HG03025 (cell line): ENCODE measurements around the gene OTUB2.

Experiments
- ATAC-seq: cut with Tn5 transposase; IDR thresholded peaks from one replicate; pipeline ENCODE4 v1.9.1; 2021; ENCODE audit warnings: mild to moderate bottlenecking, moderate library complexity; ENCODE audit not compliant: unreplicated experiment, low FRiP score

The OTUB2 gene

GRCh38 chr14:94038921-94039629, 12.9 kb downstream of the OTUB2 start:
- no peak for ATAC-seq

GRCh38 chr14:94040247-94040646, 14.1 kb downstream of the OTUB2 start:
- ATAC-seq, result no peak

DNA sequence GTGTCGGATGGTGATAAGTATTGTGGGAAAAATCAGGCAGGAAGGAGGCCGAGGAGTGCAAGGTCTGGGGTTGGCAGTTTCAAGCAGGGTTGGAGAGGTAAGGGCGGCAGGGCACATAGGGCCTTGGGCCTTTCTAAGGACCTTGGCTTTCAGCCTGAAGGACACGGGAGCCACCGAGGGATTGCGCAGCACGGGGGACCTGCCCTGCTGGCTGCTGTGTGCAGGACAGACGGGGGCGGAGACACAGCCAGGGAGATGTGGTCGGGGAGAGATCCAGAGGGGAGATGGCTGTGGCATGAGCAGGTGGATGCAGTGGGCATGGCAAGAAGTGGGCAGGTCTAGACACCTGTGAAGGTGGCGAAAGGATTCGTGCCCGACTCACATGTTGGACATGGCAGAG, 14.7 kb downstream of the OTUB2 start:
- ATAC-seq, result no peak

GRCh38 chr14:94041551-94042346, 15.6 kb downstream of the OTUB2 start:
- ATAC-seq, result no peak

GRCh38 chr14:94042433-94043091, 16.4 kb downstream of the OTUB2 start:
- no peak for ATAC-seq

GRCh38 chr14:94043111-94043755, 17.1 kb downstream of the OTUB2 start:
- ATAC-seq, result no peak

DNA sequence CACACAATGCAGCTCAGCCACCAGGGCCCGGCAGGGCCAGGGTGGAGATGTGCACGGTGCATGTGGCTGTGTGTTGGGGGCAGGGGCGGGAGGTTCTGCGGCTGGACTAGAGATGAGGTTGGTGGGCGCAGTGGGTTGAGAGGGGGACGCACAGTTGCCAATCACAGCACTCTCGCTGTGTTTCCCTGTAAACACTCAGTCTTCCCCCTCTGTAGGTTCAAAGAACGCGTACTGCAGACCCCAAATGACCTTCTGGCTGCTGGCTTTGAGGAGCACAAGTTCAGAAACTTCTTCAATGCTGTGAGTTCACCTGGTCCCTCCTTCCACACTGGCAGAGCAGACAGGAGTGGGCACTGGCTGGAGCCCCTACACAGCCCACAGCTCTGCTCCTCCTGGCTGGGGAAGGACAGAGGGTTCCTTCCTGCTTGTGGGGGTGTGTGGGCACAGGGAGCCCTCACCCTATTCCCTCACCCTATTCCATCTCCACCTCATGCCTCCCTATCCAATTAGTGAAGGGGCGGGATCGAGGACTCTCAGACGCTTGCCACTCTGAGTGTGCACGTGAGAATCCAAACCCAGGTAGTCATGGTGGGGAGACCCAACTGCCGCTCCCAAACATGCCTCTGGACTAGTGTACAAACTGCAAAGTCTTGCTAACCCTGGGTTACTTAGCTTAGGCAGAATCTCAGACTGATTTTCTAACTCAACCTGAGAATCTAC, 17.8 kb downstream of the OTUB2 start:
- ATAC-seq, result no peak

DNA sequence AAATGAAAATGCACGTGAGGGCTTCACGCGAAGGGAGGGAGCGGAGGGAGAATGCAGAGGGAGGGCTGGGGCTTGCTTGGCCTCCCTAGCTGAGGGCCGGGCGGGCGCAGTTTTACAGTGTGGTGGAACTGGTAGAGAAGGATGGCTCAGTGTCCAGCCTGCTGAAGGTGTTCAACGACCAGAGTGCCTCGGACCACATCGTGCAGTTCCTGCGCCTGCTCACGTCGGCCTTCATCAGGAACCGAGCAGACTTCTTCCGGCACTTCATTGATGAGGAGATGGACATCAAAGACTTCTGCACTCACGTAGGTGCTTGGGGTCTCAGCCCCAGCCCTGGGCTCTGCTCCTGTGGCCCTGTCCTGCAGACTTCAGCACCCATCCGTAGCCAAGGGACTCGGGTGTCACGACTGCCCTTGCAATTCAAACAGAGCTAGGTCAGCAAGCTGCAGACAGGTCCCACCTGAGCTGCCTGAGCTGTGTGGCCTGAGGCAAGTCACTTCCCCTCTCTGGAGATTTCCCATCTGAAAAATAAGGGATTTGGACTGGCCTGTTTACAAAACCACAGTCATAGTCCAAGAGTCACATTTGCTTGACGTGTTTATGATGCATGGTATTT, 18.4 kb downstream of the OTUB2 start:
- no peak for ATAC-seq

DNA sequence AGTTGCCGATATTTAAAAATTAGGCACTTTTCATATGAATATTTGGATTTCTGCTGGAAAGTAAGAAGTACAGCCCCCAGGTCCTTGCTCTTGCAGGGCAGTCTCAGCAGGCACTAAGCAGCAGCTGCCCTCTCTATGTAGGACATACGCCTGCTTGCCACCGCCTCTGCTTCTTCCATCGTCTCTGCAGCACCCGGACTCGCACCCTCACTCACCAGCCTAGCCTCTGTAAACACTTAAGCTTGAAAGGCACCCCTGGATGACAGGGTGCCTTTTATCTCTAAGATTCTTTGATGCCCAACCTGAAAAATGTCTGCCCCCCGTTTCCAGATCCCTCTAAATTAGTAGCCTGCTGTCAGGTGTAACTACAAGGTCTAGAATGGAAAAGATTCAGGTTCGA, 19.0 kb downstream of the OTUB2 start:
- ATAC-seq, result no peak

DNA sequence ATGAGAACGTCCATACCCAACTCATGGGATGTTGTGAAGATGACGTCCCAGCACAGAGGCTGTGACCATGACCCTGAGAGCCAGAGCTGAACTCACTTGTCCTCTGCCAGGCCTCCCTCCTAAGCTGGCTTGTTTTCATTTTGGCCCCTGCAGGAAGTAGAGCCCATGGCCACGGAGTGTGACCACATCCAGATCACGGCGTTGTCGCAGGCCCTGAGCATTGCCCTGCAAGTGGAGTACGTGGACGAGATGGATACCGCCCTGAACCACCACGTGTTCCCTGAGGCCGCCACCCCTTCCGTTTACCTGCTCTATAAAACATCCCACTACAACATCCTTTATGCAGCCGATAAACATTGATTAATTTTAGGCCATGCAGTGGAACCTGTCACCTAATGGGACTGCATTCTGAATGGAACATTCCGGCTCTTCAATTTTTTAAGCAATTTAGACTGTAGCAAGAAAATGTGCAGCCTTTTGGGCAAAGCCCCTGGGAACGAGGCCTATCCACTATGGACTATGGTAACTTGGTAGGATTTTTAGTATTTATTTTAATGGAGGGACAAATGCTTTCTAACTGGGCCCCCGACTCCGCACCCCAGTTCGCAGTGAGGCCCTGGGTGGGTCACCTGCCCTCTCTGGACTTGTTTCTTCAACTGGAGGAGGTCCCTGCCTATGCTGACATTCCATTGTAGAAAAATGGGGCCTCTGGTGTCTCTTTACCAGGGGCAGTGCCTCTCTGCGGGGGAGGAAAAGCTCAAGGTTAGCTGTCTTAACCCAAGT, 19.6 kb downstream of the OTUB2 start:
- no peak for ATAC-seq

- ATAC-seq, result no peak
Observed at GRCh38 chr14:94046696-94047250, 20.6 kb downstream of the OTUB2 start.

DNA sequence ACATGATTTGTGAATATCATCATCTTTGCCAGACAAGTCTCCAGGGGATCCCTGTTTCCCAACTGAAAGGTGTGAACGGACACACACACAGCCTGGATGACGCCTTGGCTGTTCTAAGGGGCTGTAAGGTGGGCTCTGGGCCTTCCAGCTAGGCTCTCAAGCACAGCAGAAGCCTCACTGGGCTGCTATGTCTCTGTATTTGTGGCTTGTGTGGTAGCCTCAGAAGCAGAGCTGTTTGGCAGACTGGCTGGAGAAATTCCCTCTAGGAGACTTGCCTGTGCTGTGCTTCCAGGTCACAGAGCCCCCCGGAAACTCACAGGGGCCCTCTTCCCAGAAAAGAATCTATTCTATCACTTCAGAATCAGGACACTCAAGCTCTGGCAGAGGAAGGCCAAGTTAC, 21.4 kb downstream of the OTUB2 start:
- ATAC-seq, result no peak

- no peak for ATAC-seq
Observed at GRCh38 chr14:94048691-94049624, 22.8 kb downstream of the OTUB2 start.

DNA sequence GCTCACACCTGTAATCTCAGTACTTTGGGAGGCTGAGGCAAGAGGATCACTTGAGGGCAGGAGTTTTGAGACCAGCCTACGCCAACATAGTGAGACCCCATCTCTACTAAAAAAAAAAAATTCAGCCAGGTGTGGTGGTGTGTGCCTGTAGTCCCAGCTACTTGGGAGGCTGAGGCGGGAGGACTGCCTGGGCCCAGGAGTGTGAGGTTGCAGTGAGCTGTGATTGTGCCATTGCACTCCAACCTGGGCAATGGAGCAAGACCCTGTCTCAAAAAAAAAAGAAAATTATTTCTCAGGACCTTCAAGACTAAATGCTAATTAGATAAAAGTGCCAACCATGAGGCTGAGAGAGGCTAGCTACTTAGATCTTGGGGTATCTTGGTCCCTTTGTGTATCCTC, 23.5 kb downstream of the OTUB2 start:
- ATAC-seq, result no peak

- no peak for ATAC-seq
Observed at GRCh38 chr14:94050231-94050880, 24.2 kb downstream of the OTUB2 start.

- ATAC-seq, result no peak
Observed at GRCh38 chr14:94051115-94051514, 25.0 kb downstream of the OTUB2 start.

- no peak for ATAC-seq
Observed at GRCh38 chr14:94051779-94052178, 25.6 kb downstream of the OTUB2 start.
